ENCODE data around the gene MGAT4A.
"Not testable (repeated sequence)": the region's sequence is repeated elsewhere in the genome, so short reads cannot be mapped to it uniquely, and the experiment has no call there.

The MGAT4A gene

GRCh38 chr2:98759827-98760625 lies 29.1 kb upstream of the MGAT4A start:
- DNase-seq (ENCODE audit: low spot score) = no peak

- DNase-seq (ENCODE audit: low spot score) = no peak
These were observed 28.4 kb upstream of the MGAT4A start for GRCh38 chr2:98759338-98759737.

- DNase-seq (ENCODE audit: low spot score) = no peak
These were observed 27.0 kb upstream of the MGAT4A start for GRCh38 chr2:98757904-98758421.

GRCh38 chr2:98753801-98754200 lies 22.9 kb upstream of the MGAT4A start:
- no peak for DNase-seq (ENCODE audit: low spot score)

- not testable (repeated sequence) for DNase-seq (ENCODE audit: low spot score)
These were observed 21.8 kb upstream of the MGAT4A start for GRCh38 chr2:98752711-98753110.

- DNase-seq (ENCODE audit: low spot score) = no peak
These were observed 20.8 kb upstream of the MGAT4A start for GRCh38 chr2:98751748-98752147.

- no peak for DNase-seq (ENCODE audit: low spot score)
These were observed 19.8 kb upstream of the MGAT4A start for GRCh38 chr2:98750593-98751282.

GRCh38 chr2:98749066-98749450 lies 18.1 kb upstream of the MGAT4A start:
- DNase-seq (ENCODE audit: low spot score) = no peak

GRCh38 chr2:98748292-98749065 lies 17.5 kb upstream of the MGAT4A start:
- no peak for DNase-seq (ENCODE audit: low spot score)

- no peak for DNase-seq (ENCODE audit: low spot score)
These were observed 17.0 kb upstream of the MGAT4A start for GRCh38 chr2:98747888-98748287.

- no peak for DNase-seq (ENCODE audit: low spot score)
These were observed 15.5 kb upstream of the MGAT4A start for GRCh38 chr2:98746426-98746825.

GRCh38 chr2:98744595-98744994 lies 13.7 kb upstream of the MGAT4A start:
- DNase-seq (ENCODE audit: low spot score) = no peak

GRCh38 chr2:98743835-98744234 lies 12.9 kb upstream of the MGAT4A start:
- no peak for DNase-seq (ENCODE audit: low spot score)

- DNase-seq (ENCODE audit: low spot score) = no peak
These were observed 8.1 kb upstream of the MGAT4A start for GRCh38 chr2:98739020-98739419.

GRCh38 chr2:98738304-98738703 lies 7.4 kb upstream of the MGAT4A start:
- no peak for DNase-seq (ENCODE audit: low spot score)

GRCh38 chr2:98737848-98738247 lies 6.9 kb upstream of the MGAT4A start:
- no peak for DNase-seq (ENCODE audit: low spot score)

- no peak for DNase-seq (ENCODE audit: low spot score)
These were observed 5.5 kb upstream of the MGAT4A start for GRCh38 chr2:98736464-98736889.

- no peak for DNase-seq (ENCODE audit: low spot score)
These were observed 3.9 kb upstream of the MGAT4A start for GRCh38 chr2:98734823-98735260.

- DNase-seq (ENCODE audit: low spot score) = no peak
These were observed 3.2 kb upstream of the MGAT4A start for GRCh38 chr2:98734162-98734561.

- no peak for DNase-seq (ENCODE audit: low spot score)
These were observed 1.6 kb upstream of the MGAT4A start for GRCh38 chr2:98732430-98733051.

GRCh38 chr2:98731894-98732349 lies 990 bp upstream of the MGAT4A start:
- DNase-seq (ENCODE audit: low spot score) = no peak

GRCh38 chr2:98730707-98731040 lies 258 bp downstream of the MGAT4A start:
- peak; percentile 90 for DNase-seq (ENCODE audit: low spot score)
